SK-N-DZ (cell line): Measurements from ENCODE around the gene LRRIQ4.

Experiments used
- DNase-seq: peaks from one replicate; pipeline ENCODE4 v3.0.0-alpha.2; 2015; ENCODE audit warnings: low spot score

The LRRIQ4 gene

GRCh38 chr3:169855514-169855913, 42.8 kb downstream of the LRRIQ4 start:
- DNase-seq, result no peak

- no peak for DNase-seq
Measured at GRCh38 chr3:169857811-169858210, 45.1 kb downstream of the LRRIQ4 start.

GRCh38 chr3:169861871-169862270, 49.2 kb downstream of the LRRIQ4 start:
- no peak for DNase-seq

GRCh38 chr3:169863458-169863899, 50.8 kb downstream of the LRRIQ4 start:
- DNase-seq, result peak; percentile 71

- DNase-seq, result no peak
Measured at GRCh38 chr3:169864270-169864669, 51.6 kb downstream of the LRRIQ4 start.

GRCh38 chr3:169865176-169865767, 52.6 kb downstream of the LRRIQ4 start:
- no peak for DNase-seq

- no peak for DNase-seq
Measured at GRCh38 chr3:169867584-169868210, 55.0 kb downstream of the LRRIQ4 start.

GRCh38 chr3:169868369-169868768, 55.7 kb downstream of the LRRIQ4 start:
- DNase-seq, result no peak

- DNase-seq, result no peak
Measured at GRCh38 chr3:169869484-169870220, 57.0 kb downstream of the LRRIQ4 start, which contains the start of gene LRRC31. LRRC31 (minus strand) TSS chr3:169869935; CDS start chr3:169869807, 128 bp downstream.

- no peak for DNase-seq
Measured at GRCh38 chr3:169871129-169871886, 58.6 kb downstream of the LRRIQ4 start.

- DNase-seq, result no peak
Measured at GRCh38 chr3:169879013-169879557, 66.4 kb downstream of the LRRIQ4 start.

- DNase-seq, result peak; percentile 45
Measured at GRCh38 chr3:169879845-169880575, 67.3 kb downstream of the LRRIQ4 start.

- DNase-seq, result no peak
Measured at GRCh38 chr3:169880576-169881250, 68.0 kb downstream of the LRRIQ4 start.

- DNase-seq, result no peak
Measured at GRCh38 chr3:169886671-169887070, 74.0 kb downstream of the LRRIQ4 start.
